BE2C (cell line): Measurements from ENCODE around the gene PHC2.

Experiments
- DNase-seq: peaks from one replicate; pipeline ENCODE4 v3.0.0-alpha.2; 2020
- H3K27me3 ChIP-seq: fragments of 250-450 bp; sonication (Bioruptor Pico); 2 replicates; pipeline ENCODE4 v1.5.1; 2020; ENCODE audit warnings: mild to moderate bottlenecking
- H3K36me3 ChIP-seq: fragments of 250-450 bp; sonication (Bioruptor Pico); 2 replicates; pipeline ENCODE4 v1.5.1; 2020; ENCODE audit warnings: mild to moderate bottlenecking
- H3K4me1 ChIP-seq: fragments of 250-450 bp; sonication (Bioruptor Pico); 2 replicates; pipeline ENCODE4 v1.5.1; 2020
- H3K4me3 ChIP-seq: 2 replicates; pipeline ENCODE4 v1.5.1; 2011; ENCODE audit warnings: low read depth, low read length
- H3K9me3 ChIP-seq: fragments of 250-450 bp; sonication (Bioruptor Pico); 2 replicates; pipeline ENCODE4 v1.5.1; 2020
- TF ChIP-seq, protein P1 (sequence below): IDR thresholded peaks from 2 replicates; pipeline ENCODE4 v1.5.1; 2012; ENCODE audit warnings: mild to moderate bottlenecking, low read depth, low read length

Gene PHC2

DNA sequence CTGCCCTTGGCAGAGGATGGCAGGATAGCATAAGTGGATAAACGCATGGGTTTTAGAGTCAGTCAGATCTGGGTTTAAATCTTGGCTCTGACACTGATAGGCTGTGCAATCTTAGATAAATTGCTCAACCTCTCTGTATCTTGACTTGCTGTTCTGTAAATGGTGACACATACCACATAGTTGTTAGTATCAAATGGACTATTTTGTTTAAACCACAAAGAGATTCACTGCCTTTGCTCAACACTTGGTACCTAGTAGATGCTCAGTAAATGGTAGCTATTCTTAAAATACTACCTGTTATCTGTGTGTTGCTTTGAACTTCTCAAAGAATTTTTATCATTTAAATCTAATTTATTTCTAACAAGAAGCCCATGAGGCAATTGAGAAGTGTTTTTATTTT is 70.5 kb downstream of the PHC2 start:
- Histone ChIP-seq H3K4me1 (peaks cover 9% of the 10 kb centered on the region), H3K27me3 (no peaks in the 10 kb centered on the region), H3K4me3 (no peak overlapping the region), H3K36me3 (no peaks in the 10 kb centered on the region), H3K9me3 (no peaks in the 10 kb centered on the region)
- no peak for DNase-seq
- TF ChIP-seq, protein P1, sequence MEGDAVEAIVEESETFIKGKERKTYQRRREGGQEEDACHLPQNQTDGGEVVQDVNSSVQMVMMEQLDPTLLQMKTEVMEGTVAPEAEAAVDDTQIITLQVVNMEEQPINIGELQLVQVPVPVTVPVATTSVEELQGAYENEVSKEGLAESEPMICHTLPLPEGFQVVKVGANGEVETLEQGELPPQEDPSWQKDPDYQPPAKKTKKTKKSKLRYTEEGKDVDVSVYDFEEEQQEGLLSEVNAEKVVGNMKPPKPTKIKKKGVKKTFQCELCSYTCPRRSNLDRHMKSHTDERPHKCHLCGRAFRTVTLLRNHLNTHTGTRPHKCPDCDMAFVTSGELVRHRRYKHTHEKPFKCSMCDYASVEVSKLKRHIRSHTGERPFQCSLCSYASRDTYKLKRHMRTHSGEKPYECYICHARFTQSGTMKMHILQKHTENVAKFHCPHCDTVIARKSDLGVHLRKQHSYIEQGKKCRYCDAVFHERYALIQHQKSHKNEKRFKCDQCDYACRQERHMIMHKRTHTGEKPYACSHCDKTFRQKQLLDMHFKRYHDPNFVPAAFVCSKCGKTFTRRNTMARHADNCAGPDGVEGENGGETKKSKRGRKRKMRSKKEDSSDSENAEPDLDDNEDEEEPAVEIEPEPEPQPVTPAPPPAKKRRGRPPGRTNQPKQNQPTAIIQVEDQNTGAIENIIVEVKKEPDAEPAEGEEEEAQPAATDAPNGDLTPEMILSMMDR = no peak

- Histone ChIP-seq H3K9me3 (no peaks in the 10 kb centered on the region), H3K4me1 (peaks cover 8% of the 10 kb centered on the region), H3K4me3 (no peak overlapping the region), H3K36me3 (no peaks in the 10 kb centered on the region), H3K27me3 (no peaks in the 10 kb centered on the region)
- TF ChIP-seq, protein P1 = no peak
- DNase-seq = no peak
Measured at GRCh38 chr1:33359931-33360330, 71.0 kb downstream of the PHC2 start.

- Histone ChIP-seq H3K9me3 (no peaks in the 10 kb centered on the region), H3K4me1 (peaks cover 6% of the 10 kb centered on the region; the same call in 1 of the 2 replicates), H3K36me3 (no peaks in the 10 kb centered on the region), H3K27me3 (no peaks in the 10 kb centered on the region), H3K4me3 (no peak overlapping the region)
- TF ChIP-seq, protein P1 = no peak
- no peak for DNase-seq
Measured at GRCh38 chr1:33358795-33359503, 71.9 kb downstream of the PHC2 start.

- H3K36me3 ChIP-seq = no peaks in the 10 kb centered on the region
- no peak for DNase-seq
- H3K9me3 ChIP-seq = no peaks in the 10 kb centered on the region
- peaks cover 6% of the 10 kb centered on the region; the same call in 1 of the 2 replicates for H3K4me1 ChIP-seq
- TF ChIP-seq, protein P1 = no peak
- H3K4me3 ChIP-seq = no peak overlapping the region
- no peaks in the 10 kb centered on the region for H3K27me3 ChIP-seq
Measured at GRCh38 chr1:33358114-33358794, 72.6 kb downstream of the PHC2 start.

DNA sequence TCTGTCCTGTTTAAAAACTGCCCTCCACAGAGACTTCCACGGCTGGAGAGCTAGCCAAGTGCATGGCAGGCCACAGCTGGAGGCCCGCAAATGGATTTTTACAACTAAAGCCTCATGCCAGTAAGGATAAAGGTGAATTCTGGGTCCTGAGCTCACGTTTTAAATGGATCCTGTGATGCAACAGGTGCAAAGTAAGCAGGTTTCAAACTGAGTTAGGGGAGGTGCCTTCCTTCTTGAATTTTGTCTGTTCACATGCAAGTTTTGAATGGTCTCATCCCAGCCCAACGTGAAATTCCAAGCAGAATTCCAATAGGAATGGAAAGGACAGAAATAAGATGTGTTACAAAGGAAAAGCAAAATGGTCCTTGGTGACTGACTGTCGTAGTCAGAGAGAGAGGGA is 73.8 kb downstream of the PHC2 start:
- TF ChIP-seq, protein P1 = no peak
- no peaks in the 10 kb centered on the region for H3K9me3 ChIP-seq
- no peak overlapping the region for H3K4me3 ChIP-seq
- H3K27me3 ChIP-seq = no peaks in the 10 kb centered on the region
- H3K36me3 ChIP-seq = no peaks in the 10 kb centered on the region
- DNase-seq = no peak
- no peaks in the 10 kb centered on the region for H3K4me1 ChIP-seq

DNA sequence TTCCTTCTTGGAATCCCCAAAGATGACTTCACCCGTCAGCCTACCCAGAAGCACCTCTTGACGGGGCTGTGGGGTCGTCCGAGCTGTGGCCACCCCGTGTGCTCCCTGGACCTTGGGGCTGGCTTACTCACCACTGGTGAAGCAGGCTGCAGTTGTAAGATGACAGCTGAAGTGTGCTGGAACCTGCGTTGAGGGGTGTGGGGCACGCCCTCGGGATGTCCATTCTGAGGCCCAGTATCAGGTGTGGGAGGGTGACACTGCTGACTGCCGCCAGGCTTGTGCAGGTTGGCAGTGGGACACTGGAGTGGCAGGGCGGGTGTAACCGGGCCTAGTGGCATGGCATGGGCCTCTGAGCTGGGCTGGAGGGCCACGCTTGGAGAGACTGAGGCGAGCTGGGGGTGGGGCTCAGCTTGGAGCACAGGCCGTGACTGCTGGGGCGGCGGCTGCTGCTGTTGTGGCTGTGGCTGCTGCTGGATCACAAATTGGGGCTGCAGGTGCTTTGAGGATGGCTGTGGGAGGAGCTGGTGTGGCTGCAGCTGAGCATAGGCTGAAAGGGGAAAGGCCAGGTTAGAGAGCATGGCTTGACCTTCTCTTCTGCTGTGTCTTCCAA is 76.1 kb downstream of the PHC2 start:
- no peaks in the 10 kb centered on the region for H3K4me1 ChIP-seq
- no peaks in the 10 kb centered on the region for H3K9me3 ChIP-seq
- H3K27me3 ChIP-seq = no peaks in the 10 kb centered on the region
- TF ChIP-seq, protein P1 = no peak
- no peak for DNase-seq
- no peaks in the 10 kb centered on the region for H3K36me3 ChIP-seq
- no peak overlapping the region for H3K4me3 ChIP-seq
